Measurements from ENCODE around the gene LHFPL5.

LHFPL5 gene

GRCh38 chr6:35804996-35805736 lies at the start of gene LHFPL5:
LHFPL5 (plus strand) TSS chr6:35805352; CDS start chr6:35805671, 319 bp downstream.
- no peak for DNase-seq (ENCODE audit: low read depth)

GRCh38 chr6:35757456-35758123 lies 47.6 kb upstream of the LHFPL5 start:
- DNase-seq (ENCODE audit: low read depth), result no peak

GRCh38 chr6:35759426-35759825 lies 45.7 kb upstream of the LHFPL5 start:
- DNase-seq (ENCODE audit: low read depth), result no peak

- DNase-seq (ENCODE audit: low read depth), result no peak
Measured at GRCh38 chr6:35765739-35766138, 39.4 kb upstream of the LHFPL5 start.

GRCh38 chr6:35769211-35769610 lies 35.9 kb upstream of the LHFPL5 start:
- no peak for DNase-seq (ENCODE audit: low read depth)

- DNase-seq (ENCODE audit: low read depth), result no peak
Measured at GRCh38 chr6:35771343-35771627, 33.9 kb upstream of the LHFPL5 start.

DNA sequence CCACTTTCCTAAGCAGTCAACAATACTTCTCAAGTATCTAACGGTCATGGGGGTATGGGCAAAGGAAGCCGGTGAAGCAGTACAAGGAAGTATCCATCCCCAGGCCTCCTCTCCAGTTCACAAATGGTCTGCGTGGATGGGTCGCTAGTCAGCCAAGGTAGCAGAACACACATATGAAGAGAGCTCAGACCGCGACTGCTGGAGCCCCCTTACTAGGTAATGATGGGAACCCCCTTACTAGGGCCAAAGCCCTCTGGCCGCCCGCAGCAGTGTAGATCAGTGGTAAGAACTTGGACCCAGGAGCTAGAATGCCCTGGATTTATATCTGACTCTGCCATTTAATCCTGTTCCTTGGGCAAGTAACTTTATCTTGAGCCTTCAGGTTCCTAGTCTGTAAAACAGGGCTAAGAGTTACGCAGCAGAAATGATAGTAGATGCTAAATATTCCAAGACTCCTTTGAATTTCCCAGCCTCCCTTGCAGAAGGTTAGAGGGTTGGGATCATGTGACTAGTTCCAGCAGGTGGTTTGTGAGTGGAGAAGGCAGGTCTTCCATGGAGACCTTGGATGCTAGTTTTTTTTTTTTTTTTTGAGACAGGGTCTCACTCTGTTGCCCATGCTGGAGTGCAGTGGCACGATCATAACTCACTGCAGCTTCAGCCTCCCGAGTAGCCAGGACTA lies 30.9 kb upstream of the LHFPL5 start:
- no peak for DNase-seq (ENCODE audit: low read depth)

DNA sequence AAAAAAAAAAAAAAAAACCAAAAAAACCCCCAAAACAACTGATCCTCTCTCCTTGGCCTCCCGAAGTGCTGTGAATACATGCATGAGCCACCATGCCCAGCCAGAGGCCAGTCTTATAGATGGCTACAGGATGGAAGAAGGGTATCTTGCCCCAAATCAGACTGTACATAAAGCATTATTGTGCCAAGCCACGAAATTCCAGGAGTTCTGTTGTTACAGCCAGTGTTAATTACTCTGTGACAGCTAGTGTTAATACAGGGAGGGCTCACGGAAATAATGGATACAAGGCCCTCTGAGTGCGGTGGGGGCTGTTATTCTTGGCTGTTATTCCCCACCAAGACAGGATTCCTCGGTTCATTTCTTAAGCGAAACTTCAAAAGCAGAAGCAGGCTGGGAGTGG lies 30.1 kb upstream of the LHFPL5 start:
- no peak for DNase-seq (ENCODE audit: low read depth)

DNA sequence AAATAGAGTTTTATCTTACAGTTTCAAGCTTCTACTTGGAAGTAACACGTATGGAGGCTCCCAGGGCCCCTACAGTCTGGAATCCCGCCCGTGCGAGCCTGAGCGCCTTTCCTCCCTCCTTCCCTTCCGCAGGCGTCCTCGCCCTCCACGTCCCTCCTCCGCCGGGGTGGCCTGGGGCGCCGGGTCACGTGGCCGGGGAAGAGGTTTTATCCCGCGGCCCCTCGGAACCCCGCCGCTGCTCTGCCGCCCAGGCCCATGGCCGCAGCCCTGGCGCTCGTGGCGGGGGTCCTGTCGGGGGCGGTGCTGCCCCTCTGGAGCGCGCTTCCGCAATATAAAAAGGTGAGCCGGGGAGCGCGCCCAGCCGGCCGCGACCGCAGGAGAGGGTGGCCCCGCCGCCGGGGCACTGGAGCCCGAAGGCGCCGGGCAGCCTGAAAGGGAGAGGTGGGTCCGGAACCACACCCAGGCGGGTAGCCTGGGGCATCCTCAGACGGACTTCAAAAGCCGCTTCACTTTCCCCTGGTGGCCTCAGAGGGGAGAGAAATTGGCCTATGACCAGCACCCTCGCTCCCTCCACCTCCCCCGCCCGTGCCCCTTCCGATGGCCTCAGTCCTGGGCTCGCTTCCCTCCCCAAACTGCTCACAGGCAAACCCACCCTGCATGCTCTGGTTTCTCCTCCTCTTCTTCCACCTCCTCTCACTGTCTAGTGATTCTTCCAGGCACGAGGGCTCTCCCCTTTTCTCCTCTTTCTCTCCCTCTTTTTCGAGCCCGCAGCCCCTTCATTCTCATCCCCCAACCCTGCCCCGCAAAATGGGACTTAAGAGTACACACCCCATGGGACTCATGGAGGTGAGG lies 28.6 kb upstream of the LHFPL5 start, which contains the start of gene CLPSL2:
TSS of gene CLPSL2 (plus strand) at position 235 of the 852 bp plus-strand sequence. CDS start at position 256, 21 bp downstream.
- no peak for DNase-seq (ENCODE audit: low read depth)

DNA sequence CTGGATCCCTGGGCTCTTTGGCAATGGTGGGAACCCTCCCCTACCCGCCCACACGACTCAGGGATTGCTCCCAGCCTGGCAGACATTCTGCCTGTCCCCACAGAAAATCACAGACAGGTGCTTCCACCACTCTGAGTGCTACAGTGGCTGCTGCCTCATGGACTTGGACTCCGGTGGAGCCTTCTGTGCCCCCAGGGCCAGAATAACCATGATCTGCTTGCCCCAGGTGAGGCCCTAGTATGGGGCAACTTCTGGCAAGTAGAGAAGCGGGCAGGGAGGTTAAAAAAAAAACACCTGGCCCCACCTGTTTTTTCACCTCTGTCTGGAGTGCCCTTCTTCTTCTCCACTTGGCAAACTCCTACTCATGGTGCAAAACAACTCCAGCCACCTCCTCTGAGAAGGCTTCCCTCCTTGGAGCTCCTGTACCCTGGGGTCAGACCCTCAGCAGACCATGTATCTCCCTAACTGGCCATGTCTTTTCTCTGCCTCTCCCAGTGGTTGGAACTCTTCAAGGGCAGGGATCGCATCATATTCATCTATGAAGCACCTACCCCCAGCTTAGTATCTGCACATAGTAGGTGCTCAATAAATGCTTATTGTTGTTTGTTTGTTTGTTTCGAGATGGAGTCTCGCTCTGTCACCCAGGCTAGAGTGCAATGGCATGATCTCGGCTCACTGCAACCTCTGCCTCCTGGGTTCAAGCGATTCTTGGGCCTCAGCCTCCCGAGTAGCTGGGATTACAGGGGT lies 27.6 kb upstream of the LHFPL5 start:
- no peak for DNase-seq (ENCODE audit: low read depth)

DNA sequence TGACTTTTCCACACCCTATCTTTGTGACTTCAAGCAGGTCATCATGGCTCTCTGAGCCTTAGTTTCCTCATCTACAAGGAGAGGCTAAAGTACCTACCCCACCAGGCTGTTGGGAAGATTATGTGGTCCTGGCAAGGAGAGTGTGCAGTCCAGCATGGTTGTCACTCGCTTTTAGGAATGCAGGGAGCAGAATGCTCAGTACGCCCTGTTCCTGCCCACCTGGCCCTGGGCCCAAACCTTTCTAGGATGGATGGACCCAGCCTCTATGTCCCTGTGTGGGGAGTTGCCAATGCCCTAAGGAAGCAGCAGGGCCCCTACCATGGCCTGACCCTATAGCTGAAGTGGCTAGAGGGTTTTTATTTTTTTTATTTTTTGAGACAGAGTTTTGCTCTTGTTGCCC lies 26.7 kb upstream of the LHFPL5 start:
- DNase-seq (ENCODE audit: low read depth), result no peak

DNA sequence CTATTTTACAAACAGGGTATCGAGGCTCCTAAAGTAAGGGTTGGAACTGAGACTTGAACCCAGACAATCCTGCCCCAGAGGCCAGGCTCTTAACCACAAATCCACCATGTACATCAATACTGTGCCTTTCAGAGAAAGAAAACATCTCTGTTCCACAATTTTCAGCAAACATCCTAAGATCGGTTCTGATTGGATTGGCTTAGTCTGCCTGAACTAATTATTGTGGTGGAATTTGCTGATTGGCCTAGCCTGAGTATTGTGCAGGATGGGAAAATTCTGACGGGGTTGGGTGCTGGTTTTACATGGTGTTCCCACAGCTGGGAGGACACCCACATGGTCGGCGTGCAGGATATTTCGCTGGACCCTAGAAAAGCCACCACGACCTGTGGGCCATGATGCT lies 24.4 kb upstream of the LHFPL5 start, which contains the start of gene CLPSL1:
TSS of gene CLPSL1 (plus strand) at position 301 of the 400 bp plus-strand sequence. CDS start at position 393, 92 bp downstream.
- DNase-seq (ENCODE audit: low read depth), result no peak

DNA sequence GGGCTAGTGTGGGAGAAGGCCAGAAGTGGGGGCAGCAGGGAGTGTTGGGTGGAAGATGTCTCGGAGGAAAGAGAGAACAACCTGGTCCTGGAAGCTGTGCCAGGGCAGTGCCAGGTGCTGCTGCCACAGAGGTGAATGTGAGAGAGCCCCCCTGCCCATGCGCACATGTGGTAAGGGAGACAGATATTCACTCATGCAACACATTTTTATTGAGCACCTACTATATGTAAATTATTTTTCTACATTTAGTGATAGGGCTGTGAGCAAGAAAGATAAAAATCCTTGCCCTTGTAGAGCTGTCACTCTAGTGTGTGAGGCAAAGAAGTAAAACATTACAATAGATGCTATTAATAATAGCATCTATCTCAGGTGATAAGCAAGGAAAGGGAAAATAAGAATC lies 23.9 kb upstream of the LHFPL5 start:
- DNase-seq (ENCODE audit: low read depth), result no peak

- no peak for DNase-seq (ENCODE audit: low read depth)
Measured at GRCh38 chr6:35782424-35782823, 22.7 kb upstream of the LHFPL5 start.

- no peak for DNase-seq (ENCODE audit: low read depth)
Measured at GRCh38 chr6:35784200-35784599, 21.0 kb upstream of the LHFPL5 start.

DNA sequence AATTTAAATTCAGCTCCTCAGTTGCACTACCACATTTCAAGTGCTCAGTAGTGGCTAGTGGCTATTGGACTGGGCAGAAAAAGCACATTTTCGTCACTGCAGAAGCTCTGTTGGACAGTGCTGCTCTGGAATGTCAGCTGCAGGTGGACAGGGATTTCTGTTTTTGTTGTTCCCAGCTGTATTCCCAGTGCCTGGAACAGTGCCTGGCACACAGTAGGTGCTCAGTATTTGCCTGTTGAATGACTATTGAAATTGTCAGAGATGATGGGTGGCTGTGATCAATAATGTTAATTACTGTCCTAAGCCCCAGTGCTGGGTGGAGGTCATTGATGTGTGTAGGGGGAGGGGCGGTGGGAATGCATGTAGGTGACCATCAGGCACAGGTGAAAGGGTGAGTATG lies 18.9 kb upstream of the LHFPL5 start:
- no peak for DNase-seq (ENCODE audit: low read depth)

GRCh38 chr6:35786810-35787209 lies 18.3 kb upstream of the LHFPL5 start:
- DNase-seq (ENCODE audit: low read depth), result no peak

- no peak for DNase-seq (ENCODE audit: low read depth)
Measured at GRCh38 chr6:35787266-35788218, 17.6 kb upstream of the LHFPL5 start.

- DNase-seq (ENCODE audit: low read depth), result no peak
Measured at GRCh38 chr6:35788423-35788982, 16.6 kb upstream of the LHFPL5 start.

DNA sequence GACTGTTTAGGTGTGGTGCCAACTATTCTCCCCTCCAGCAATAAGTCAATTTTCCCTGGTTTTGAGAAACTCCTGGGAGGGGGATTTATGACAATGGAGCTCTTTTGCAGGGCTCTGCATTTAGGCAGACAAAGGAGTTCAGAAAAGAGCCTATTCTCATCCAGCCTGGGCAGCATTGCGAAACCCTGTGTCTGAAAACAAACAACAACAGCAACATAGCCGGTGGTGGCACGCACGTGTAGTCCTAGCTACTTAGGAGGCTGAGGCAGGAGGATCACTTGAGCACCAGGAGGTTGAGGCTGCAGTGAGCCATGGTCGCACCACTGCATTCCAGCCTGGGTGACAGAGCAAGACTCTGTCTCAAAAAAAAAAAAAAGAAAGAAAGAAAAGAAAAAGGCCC lies 14.5 kb upstream of the LHFPL5 start:
- DNase-seq (ENCODE audit: low read depth), result no peak
